Globus pallidus (tissue), 1 donor: ENCODE measurements around the gene TMEM201.

Source experiments
- DNase-seq: peaks from one replicate; pipeline ENCODE4 v3.0.0-alpha.2; 2015; ENCODE audit warnings: low spot score

The TMEM201 gene

DNA sequence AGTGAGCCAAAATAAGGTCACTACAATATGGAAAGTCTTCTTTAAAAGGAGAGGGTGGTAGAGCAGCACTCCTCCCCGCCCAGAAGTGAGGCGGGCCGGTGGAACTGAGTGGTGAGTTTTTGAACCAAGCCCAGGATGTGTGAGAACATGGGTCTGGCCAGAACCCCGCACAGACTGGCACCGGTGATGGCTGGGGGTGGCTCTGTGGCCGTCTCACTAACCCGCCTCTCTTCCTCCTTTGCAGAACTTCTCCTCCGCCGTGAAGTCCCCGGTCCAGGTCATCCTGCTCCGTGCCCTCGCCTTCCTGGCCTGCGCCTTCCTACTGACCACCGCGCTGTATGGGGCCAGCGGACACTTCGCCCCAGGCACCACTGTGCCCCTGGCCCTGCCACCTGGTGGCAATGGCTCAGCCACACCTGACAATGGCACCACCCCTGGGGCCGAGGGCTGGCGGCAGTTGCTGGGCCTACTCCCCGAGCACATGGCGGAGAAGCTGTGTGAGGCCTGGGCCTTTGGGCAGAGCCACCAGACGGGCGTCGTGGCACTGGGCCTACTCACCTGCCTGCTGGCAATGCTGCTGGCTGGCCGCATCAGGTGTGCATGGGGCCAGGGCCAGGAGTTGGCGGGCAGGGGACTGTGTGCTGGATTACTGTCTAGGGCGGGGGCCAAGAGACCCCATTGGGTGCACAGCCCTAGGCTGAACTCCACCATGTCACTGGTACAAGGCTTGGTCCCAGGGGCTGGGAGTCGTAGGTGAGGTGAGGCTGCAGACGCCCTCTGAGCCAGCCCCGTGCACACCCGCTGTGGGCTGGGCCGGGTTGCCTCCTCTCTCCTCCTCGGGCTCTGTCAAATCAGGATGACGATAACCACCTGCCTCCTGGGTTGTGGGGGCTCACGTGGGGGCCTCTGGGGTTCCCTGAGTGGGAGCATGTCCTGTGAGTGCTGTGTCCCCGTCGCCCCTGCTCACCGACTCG, 12.4 kb downstream of the TMEM201 start:
- DNase-seq: no peak

DNA sequence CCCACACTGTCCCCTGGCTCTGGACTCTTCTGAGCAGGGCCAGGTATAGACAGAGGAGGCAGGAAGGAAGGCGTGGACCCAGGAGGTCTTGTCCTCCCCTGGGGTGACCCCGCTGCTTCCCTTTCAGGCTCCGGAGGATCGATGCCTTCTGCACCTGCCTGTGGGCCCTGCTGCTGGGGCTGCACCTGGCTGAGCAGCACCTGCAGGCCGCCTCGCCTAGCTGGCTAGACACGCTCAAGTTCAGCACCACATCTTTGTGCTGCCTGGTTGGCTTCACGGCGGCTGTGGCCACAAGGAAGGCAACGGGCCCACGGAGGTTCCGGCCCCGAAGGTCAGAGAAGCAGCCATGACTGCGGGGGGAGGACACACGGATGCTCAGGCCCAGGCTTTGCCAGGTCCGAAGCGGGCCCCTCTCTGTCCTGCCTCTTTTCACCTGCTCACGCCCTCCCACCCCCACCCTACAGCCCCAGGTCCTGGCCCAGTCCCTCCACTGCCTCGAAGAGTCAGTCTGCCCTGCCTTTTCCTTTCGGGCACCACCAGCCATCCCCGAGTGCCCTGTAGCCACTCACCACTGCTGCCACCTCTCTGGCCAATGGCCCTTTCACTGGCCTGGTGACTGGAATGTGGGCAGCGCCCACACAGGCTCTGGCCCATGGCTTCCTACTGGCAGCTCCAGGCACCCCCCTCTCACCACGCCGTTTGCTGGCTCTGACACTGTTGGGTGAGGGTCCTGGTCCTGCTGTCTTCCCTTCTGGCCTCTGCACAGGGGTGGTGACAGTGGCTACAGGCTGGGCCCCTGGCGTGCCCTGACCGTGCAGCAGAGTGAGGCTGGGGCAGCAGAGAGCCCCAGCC, 13.5 kb downstream of the TMEM201 start:
- DNase-seq: no peak

DNA sequence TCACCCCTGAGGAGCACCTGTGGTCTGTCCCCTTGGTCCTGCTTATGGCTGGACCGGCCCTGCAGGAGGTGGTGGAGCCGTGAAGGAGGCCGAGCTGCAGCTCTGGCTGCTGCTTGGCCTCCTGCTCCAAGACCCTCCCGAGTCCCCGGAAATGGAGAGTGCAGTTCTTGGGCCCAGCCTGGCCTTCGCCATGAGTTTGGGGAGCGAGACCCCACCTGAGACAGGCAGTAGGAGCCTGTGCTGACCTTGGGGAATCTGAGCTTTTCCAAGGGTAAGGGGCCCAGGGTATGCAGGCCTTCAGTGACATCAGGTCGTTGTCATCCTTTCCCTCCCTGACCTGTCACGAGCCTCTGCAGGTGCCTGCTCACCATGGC, 14.1 kb downstream of the TMEM201 start:
- no peak for DNase-seq

GRCh38 chr1:9603307-9603706, 14.6 kb downstream of the TMEM201 start:
- no peak for DNase-seq

GRCh38 chr1:9603766-9604753, 15.3 kb downstream of the TMEM201 start:
- DNase-seq: no peak

- DNase-seq: no peak
Measured at GRCh38 chr1:9604836-9605235, 16.1 kb downstream of the TMEM201 start.

DNA sequence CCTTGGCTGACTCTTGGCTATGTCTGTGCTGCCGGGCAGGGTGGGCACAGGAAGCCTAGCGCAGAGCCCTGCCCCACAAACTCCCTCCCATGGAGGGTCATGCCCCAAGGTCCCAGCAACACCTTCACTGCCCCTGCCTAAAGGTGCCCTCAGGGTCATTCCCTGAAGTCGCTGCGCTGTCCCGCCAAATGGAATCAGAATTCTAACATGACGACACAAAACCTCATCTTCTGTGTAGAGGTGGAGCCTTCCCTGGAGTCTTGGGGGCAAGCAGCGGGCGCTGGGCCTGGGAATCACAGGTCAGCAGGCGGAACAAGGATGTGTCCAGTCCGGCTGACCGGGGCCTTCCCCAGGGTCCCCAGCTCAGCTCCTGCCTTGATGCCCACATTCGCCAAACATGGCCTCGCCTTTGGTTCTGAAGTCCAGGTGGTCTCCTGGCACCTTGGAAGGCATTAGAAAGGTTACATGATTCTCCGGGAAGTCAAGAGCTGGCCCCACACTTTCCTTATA, 17.3 kb downstream of the TMEM201 start:
- DNase-seq: no peak

- DNase-seq: no peak
Measured at GRCh38 chr1:9606458-9606857, 17.7 kb downstream of the TMEM201 start.

- no peak for DNase-seq
Measured at GRCh38 chr1:9606948-9607347, 18.2 kb downstream of the TMEM201 start.

DNA sequence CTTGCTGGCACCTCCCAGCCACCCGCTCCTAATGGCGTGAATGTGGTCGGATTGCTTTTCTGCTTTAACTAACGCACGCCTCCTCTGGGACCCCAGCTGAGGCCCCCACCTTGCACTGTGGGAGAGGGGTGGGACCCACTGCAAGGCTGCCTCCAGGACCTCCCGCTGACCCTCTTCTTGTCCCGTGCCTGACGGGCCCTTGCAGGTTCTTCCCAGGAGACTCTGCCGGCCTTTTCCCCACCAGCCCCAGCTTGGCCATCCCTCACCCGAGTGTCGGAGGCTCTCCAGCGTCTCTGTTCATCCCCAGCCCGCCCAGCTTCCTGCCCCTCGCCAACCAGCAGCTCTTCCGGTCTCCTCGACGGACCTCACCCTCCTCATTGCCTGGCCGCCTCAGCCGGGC, 18.6 kb downstream of the TMEM201 start:
- no peak for DNase-seq

DNA sequence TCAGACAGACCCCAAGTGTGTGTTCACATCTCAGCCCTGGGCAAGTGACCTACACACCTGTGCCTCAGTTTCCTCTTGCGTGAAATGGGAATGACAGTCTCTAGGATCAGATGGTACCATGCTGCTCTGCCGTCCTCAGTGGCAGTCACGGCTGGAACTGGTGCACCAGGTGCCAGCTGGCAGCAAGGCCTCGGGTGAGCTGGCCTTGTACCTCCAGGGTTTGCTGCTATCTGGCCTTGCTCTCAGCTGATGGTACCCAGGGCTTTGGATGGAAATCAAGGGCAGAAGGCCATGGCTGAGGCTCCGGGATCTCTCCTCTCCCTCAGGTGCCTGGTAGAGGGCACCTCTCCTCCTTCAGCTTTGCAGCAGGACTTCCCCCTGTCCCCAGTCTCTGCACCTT, 21.3 kb downstream of the TMEM201 start:
- no peak for DNase-seq

DNA sequence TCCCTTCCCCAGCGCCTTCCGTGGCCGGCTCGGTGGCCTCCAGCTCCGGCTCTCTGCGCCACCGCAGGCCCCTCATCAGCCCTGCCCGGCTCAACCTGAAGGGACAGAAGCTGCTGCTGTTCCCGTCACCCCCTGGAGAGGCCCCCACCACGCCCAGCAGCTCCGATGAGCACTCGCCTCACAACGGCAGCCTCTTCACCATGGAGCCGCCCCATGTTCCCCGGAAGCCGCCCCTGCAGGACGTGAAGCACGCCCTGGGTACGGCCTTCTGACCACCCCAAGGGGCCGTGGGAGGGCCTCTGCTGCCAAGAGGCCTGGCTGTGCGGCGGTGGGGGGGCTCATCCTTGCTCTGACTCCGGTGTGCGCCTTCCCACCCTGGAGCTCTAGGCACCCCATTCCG, 21.8 kb downstream of the TMEM201 start:
- no peak for DNase-seq

DNA sequence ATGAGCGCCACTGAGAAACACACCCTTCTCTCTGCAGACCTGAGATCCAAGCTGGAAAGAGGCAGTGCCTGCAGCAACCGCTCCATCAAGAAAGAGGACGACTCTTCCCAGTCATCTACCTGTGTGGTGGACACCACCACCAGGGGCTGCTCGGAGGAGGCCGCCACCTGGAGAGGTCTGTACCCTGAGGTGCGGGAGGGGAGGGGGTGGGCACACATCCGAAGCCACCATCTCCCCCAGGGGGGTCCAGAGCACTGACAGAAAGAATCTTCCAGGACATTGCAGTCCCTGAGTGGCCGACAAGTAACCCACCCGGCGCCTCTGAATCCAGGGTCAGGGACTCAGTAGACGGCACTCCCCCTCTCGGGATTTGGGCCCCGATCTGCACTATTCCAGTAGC, 23.0 kb downstream of the TMEM201 start:
- DNase-seq: no peak

DNA sequence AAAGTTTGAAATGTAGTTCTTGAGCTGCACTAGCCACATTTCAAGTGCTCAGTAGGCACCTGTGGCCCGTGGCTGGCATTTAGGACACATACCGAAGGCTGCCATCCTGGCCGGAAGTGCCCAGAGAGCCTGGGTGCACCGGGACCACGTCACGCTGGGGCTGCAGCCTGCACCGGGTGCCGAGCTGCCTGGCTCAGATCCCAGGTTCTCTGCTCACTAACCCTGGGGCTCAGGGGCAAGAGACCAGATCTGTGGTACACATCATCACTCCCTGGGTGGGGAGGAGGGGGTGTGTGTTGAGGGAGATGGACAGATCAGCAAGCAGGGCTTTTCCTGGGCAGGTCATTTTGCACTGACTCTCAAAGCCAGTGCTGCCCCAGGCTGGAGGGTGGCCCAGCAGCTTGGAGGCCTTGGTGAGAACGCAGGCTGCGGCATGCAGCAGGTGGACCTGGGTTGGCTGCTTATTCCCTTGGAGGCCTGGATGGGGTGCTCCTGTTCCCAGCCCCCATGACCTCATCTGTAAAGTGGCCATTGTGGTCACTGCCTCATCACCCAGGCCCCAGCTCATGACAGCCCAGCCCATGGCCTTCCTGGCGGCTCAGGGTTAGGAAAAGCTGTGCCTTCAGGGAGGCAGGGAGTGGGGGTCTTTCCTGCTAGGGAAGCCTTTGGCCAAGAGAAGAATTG, 23.6 kb downstream of the TMEM201 start:
- no peak for DNase-seq

DNA sequence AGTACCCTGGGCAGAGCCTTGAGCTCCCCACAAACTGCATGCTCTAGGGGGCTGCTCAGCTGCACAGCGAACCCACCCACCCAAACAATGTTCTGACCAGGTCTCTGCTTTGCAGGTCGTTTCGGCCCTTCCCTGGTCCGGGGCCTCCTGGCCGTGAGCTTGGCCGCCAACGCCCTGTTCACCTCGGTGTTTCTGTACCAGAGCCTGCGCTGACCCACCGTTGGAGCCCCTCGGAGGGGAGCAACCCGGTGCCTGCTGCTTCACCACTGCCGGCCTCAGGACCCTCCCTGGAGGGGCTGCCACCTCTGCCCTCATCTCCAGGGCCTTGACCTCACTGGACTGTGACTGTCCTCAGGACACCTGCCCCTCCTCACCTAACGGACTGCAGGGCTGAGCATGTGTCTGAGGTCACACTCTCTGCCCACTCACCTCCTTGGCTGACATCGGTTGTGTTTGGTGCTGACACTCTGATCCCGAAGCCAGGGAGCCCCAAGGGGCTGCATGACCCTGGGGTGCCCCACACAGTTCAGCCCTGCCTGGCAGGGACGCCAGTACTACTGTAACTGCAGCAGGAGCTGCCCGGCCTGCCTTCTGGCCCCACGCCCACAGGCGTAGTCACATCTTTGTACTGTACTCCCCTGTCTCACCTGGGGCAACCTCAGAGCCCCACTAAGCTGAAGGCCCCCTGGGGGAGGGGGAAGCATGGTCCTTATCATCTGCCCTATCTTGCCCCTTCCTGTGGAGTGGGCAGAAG, 24.3 kb downstream of the TMEM201 start:
- no peak for DNase-seq

GRCh38 chr1:9613625-9614299, 25.1 kb downstream of the TMEM201 start:
- DNase-seq: no peak

DNA sequence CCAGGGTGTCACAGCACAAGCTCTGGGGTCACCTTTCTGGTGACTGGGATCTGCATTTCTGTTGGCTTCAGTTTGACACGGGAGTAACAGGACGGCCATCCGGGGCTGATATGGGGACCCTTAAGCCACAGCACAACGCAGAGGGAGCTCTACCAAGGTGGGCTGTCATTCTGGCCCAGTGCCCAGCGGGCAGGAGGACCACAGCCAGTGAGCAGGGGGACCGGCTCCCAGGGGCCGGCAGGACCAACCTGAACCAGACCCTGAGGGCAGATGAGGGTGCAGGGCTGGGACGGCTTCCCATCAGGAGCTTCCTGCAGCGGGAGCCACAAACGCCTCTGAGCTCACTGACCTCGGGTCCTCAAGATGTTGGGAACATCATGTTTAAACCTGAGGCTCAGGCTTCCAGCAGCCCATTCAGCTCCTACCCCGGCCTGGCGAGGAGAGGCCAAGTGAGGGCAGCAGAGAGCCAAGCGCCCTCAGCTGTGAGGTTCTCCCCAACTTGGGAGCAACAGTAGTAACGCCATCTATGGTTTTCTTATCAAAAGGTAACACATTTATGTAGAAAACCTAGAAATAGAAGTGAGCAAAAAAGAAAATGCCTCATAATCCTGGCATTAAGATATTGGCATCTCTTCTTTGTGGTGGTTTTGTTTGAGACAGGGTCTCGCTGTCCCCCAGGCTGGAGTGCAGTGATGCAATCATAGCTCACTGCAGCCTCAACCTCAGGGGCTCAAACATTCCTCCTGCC, 26.8 kb downstream of the TMEM201 start:
- no peak for DNase-seq

- no peak for DNase-seq
Measured at GRCh38 chr1:9618909-9619679, 30.4 kb downstream of the TMEM201 start.
